ENCODE measurements around the gene ARHGAP23. TPM values are rescaled to one million over a fixed set of nuclear protein-coding genes. Genes with fewer than 3 reads are reported as not detected.

ARHGAP23 gene, protein sequence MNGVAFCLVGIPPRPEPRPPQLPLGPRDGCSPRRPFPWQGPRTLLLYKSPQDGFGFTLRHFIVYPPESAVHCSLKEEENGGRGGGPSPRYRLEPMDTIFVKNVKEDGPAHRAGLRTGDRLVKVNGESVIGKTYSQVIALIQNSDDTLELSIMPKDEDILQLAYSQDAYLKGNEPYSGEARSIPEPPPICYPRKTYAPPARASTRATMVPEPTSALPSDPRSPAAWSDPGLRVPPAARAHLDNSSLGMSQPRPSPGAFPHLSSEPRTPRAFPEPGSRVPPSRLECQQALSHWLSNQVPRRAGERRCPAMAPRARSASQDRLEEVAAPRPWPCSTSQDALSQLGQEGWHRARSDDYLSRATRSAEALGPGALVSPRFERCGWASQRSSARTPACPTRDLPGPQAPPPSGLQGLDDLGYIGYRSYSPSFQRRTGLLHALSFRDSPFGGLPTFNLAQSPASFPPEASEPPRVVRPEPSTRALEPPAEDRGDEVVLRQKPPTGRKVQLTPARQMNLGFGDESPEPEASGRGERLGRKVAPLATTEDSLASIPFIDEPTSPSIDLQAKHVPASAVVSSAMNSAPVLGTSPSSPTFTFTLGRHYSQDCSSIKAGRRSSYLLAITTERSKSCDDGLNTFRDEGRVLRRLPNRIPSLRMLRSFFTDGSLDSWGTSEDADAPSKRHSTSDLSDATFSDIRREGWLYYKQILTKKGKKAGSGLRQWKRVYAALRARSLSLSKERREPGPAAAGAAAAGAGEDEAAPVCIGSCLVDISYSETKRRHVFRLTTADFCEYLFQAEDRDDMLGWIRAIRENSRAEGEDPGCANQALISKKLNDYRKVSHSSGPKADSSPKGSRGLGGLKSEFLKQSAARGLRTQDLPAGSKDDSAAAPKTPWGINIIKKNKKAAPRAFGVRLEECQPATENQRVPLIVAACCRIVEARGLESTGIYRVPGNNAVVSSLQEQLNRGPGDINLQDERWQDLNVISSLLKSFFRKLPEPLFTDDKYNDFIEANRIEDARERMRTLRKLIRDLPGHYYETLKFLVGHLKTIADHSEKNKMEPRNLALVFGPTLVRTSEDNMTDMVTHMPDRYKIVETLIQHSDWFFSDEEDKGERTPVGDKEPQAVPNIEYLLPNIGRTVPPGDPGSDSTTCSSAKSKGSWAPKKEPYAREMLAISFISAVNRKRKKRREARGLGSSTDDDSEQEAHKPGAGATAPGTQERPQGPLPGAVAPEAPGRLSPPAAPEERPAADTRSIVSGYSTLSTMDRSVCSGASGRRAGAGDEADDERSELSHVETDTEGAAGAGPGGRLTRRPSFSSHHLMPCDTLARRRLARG (N-terminal part only)
- 10 to 100 TPM in 1 of 2 donors, 1 to 10 TPM in 1; 5.2 to 10.9 TPM for total RNA-seq

DNA sequence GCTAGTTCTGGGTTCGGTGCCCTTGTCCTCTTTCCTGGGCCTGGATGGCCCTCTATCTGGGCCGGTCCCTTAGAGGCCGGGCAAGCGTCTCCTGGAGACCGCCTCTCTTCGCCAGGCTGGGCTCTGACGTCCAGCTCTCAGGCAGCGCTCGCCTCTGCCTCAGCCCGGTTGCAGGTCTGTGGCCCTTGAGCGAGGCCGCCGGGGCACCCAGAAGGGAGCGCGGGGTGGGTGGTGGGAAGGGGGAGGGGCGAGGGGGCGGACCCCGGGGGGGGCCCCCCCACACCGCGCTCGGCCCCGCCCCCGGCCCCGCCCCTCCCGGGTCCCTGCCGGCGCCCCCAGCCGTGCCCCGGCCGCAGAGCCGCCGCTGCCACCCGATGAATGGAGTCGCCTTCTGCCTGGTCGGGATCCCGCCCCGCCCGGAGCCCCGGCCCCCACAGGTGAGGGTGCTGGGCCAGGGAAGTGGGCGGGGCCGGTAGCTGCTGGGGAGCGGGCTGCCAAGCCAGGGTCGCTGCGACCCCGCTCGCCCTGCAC is at the start of gene ARHGAP23:
TSS of gene ARHGAP23 (plus strand) at position 353 of the 531 bp plus-strand sequence. CDS start at position 375, 22 bp downstream.
- TF ChIP-seq CTCF (IDR thresholded peaks at IDR 0.05) (no peak), POLR2A (IDR thresholded peaks at IDR 0.05) (no peak)
- Histone ChIP-seq H3K4me3 (peak within 1 kb of the TSS; percentile 87 to 92), H3K36me3 (replicated peaks in 1 of 2; ENCODE audit: insufficient read depth in 1 of 2, low read depth in 2 of 2) (no peaks in the 10 kb centered on the region), H3K27me3 (no peaks in the 10 kb centered on the region), H3K9me3 (no peaks in the 10 kb centered on the region), H3K4me1 (peaks cover 18% of the 10 kb centered on the region), H3K27ac (peak within 1 kb of the TSS; percentile 13 to 83 (median 66))
- ATAC-seq: peak; percentile 63
- intact Hi-C loops (cut with DNase I): no loop called here
- peak; percentile 51 to 69 (median 66) for DNase-seq
- 1 to 2% methylated on average over 11 to 38 of the region's 46 CpGs for WGBS, 2 donors

DNA sequence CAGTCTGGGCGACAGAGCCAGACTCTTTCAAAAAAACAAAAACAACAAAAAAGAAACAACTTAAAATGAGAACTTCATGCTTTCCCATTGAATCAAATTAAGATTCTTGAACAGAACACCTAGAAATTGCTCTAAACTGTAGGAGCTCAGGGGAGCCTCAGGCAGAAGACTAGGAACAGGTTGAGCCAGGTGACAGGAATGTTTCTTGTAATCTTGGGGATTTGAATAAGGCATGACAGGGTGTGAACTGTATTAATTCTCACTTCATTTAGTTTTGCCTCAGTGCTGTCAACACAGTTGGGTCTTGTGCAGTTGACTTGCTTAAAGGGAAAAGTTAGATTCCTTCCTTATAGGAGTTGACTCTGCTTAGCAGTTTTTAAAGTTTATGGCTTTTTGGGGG is 48.8 kb upstream of the ARHGAP23 start:
- TF ChIP-seq CTCF (IDR thresholded peaks at IDR 0.05) (no peak), POLR2A (IDR thresholded peaks at IDR 0.05) (no peak)
- Histone ChIP-seq H3K27ac (no peak overlapping the region), H3K4me1 (peaks cover 6% of the 10 kb centered on the region), H3K36me3 (replicated peaks in 1 of 2; ENCODE audit: insufficient read depth in 1 of 2, low read depth in 2 of 2) (peaks cover 0 to 10% of the 10 kb centered on the region in 2 donors), H3K9me3 (no peaks in the 10 kb centered on the region), H3K27me3 (no peaks in the 10 kb centered on the region), H3K4me3 (no peak overlapping the region)
- no peak for ATAC-seq
- no peak for DNase-seq
- intact Hi-C loops (cut with DNase I): no loop called here
- 73 to 100% methylated on average over 1 of the region's 1 CpG for WGBS, 2 donors

DNA sequence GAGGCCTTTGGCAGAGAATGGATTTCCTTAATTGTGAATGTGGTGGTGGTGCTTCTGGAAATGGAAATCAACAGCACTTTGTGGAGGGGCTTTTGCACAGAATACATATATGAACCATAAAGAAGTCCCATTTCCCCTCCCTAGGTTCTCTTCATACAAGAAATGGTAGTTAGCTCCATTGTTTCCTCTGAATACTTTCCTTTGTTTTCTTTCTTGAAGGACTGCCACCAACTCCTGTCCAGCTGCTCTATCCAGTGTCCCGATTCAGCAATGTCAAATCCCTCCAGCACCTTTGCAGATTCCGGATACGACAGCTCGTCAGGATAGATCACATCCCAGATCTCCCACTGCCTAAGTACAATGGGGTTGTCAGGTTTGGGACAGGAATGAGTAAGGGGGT is 33.2 kb upstream of the ARHGAP23 start:
- Histone ChIP-seq H3K4me3 (no peak overlapping the region), H3K27ac (no peak overlapping the region), H3K4me1 (no peaks in the 10 kb centered on the region), H3K27me3 (no peaks in the 10 kb centered on the region), H3K36me3 (replicated peaks in 1 of 2; ENCODE audit: insufficient read depth in 1 of 2, low read depth in 2 of 2) (peaks cover 8 to 29% of the 10 kb centered on the region in 2 donors), H3K9me3 (no peaks in the 10 kb centered on the region)
- TF ChIP-seq POLR2A (IDR thresholded peaks at IDR 0.05) (no peak), CTCF (IDR thresholded peaks at IDR 0.05) (no peak)
- WGBS, 2 donors: 90 to 93% methylated on average over 4 of the region's 4 CpGs
- DNase-seq (no peak), ATAC-seq (no peak)
- intact Hi-C loops (cut with DNase I): no loop called here

DNA sequence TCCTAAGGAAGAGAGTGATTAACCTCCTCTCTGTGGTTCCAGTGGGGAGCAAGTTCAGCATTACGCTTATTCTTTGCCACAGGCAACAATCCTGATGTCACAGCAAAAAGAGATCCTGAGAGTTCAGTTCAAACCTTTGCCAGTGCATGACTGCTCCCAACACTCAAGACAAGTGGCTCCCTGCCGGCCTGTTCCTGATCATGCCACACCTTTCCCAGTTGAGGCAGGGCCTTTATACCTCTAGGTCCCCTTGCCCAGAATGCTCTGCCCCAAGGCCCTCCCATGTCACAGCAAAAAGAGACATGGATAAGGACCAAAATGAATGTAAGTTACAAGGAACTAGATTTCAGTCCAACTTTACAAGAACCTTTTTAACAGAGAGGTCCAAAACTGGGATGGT is 31.0 kb upstream of the ARHGAP23 start:
- Histone ChIP-seq H3K27ac (no peak overlapping the region), H3K4me1 (no peaks in the 10 kb centered on the region), H3K4me3 (no peak overlapping the region), H3K36me3 (replicated peaks in 1 of 2; ENCODE audit: insufficient read depth in 1 of 2, low read depth in 2 of 2) (peaks cover 13 to 37% of the 10 kb centered on the region in 2 donors), H3K9me3 (no peaks in the 10 kb centered on the region), H3K27me3 (no peaks in the 10 kb centered on the region)
- TF ChIP-seq POLR2A (IDR thresholded peaks at IDR 0.05) (no peak), CTCF (IDR thresholded peaks at IDR 0.05) (no peak)
- DNase-seq: no peak
- ATAC-seq: no peak
- 100% methylated on average over 2 of the region's 2 CpGs for WGBS, 2 donors
- intact Hi-C loops (cut with DNase I): no loop called here
